HepG2 (cell line): ENCODE measurements around the gene PPP1R9B. TPM values are rescaled to one million over a fixed set of nuclear protein-coding genes. Genes with fewer than 3 reads are reported as not detected.

Source experiments
- CTCF ChIP-seq: sonication (generic); formaldehyde crosslinking; IDR thresholded peaks from 2 replicates; pipeline ENCODE4 v1.5.0; 2020; ENCODE audit warnings: mild to moderate bottlenecking, missing genetic modification reagents, moderate library complexity
- EEA1 ChIP-seq: sonication (generic); formaldehyde crosslinking; IDR thresholded peaks from 2 replicates; pipeline ENCODE4 v1.5.1; 2020; ENCODE audit warnings: mild to moderate bottlenecking, missing genetic modification reagents, borderline replicate concordance
- GABPA ChIP-seq, 2 experiments: IDR thresholded peaks; 2 replicates each; pipeline ENCODE4 v1.6.1; 2011 to 2016; ENCODE audit warnings: low read depth in 2 of 2, low read length in 1 of 2, missing biosample characterization in 1 of 2, missing genetic modification characterization in 1 of 2
- MTF2 ChIP-seq: sonication (generic); formaldehyde crosslinking; IDR thresholded peaks from 2 replicates; pipeline ENCODE4 v1.5.0; 2020; ENCODE audit warnings: missing genetic modification reagents, borderline replicate concordance
- NCOA1 ChIP-seq: sonication (generic); formaldehyde crosslinking; IDR thresholded peaks from 2 replicates; pipeline ENCODE4 v1.9.0; 2021; ENCODE audit warnings: missing genetic modification reagents
- NR1H2 ChIP-seq: sonication (generic); formaldehyde crosslinking; IDR thresholded peaks from 2 replicates; pipeline ENCODE4 v1.8.1; 2022; ENCODE audit warnings: low read depth, missing genetic modification reagents, borderline replicate concordance
- ONECUT2 ChIP-seq: sonication (generic); formaldehyde crosslinking; IDR thresholded peaks from 2 replicates; pipeline ENCODE4 v1.4.0; 2020; ENCODE audit warnings: missing genetic modification reagents
- PHB2 ChIP-seq: fragments of 450-650 bp; IDR thresholded peaks from 2 replicates; pipeline ENCODE4 v1.6.1; 2018; ENCODE audit not compliant: partially characterized antibody
- PPARG ChIP-seq: conservative IDR thresholded peaks from 2 replicates; pipeline ENCODE4 v1.6.1; 2016; ENCODE audit warnings: missing biosample characterization, missing genetic modification reagents
- SP5 ChIP-seq: IDR thresholded peaks from 2 replicates; pipeline ENCODE4 v1.6.1; 2016; ENCODE audit warnings: low read depth, borderline replicate concordance
- TBX2 ChIP-seq: sonication (generic); formaldehyde crosslinking; IDR thresholded peaks from 2 replicates; pipeline ENCODE4 v1.5.0; 2020; ENCODE audit warnings: missing genetic modification reagents, mild to moderate bottlenecking, borderline replicate concordance
- U2AF2 ChIP-seq: fragments of 200-400 bp; formaldehyde crosslinking; IDR thresholded peaks from 2 replicates; pipeline ENCODE4 v1.6.1; 2017; ENCODE audit warnings: low read depth, mild to moderate bottlenecking, low read length
- ZBTB7A ChIP-seq: sonication (generic); formaldehyde crosslinking; IDR thresholded peaks from 2 replicates; pipeline ENCODE4 v1.8.0; 2022; ENCODE audit warnings: mild to moderate bottlenecking, missing genetic modification reagents
- ZMAT3 ChIP-seq: sonication (generic); formaldehyde crosslinking; conservative IDR thresholded peaks from 2 replicates; pipeline ENCODE4 v1.7.0; 2021; ENCODE audit warnings: missing genetic modification reagents
- ZMYM3 ChIP-seq: sonication (generic); formaldehyde crosslinking; IDR thresholded peaks from 2 replicates; pipeline ENCODE4 v1.5.1; 2020; ENCODE audit warnings: mild to moderate bottlenecking, missing genetic modification reagents
- ZNF225 ChIP-seq: sonication (generic); formaldehyde crosslinking; IDR thresholded peaks from 2 replicates; pipeline ENCODE4 v1.4.0; 2020; ENCODE audit warnings: mild to moderate bottlenecking, missing genetic modification reagents
- ZNF512 ChIP-seq: sonication (generic); formaldehyde crosslinking; IDR thresholded peaks from 2 replicates; pipeline ENCODE4 v1.4.0; 2020; ENCODE audit warnings: mild to moderate bottlenecking, missing genetic modification reagents
- ZNF576 ChIP-seq: sonication (generic); formaldehyde crosslinking; IDR thresholded peaks from 2 replicates; pipeline ENCODE4 v1.4.0; 2020; ENCODE audit warnings: mild to moderate bottlenecking, missing genetic modification reagents
- ZNF710 ChIP-seq: sonication (generic); formaldehyde crosslinking; IDR thresholded peaks from 2 replicates; pipeline ENCODE4 v1.5.0; 2020; ENCODE audit warnings: mild to moderate bottlenecking, missing genetic modification reagents, borderline replicate concordance
- ZNF776 ChIP-seq: sonication (generic); formaldehyde crosslinking; IDR thresholded peaks from 2 replicates; pipeline ENCODE4 v1.4.0; 2020; ENCODE audit warnings: mild to moderate bottlenecking, missing genetic modification reagents
- ZSCAN25 ChIP-seq: sonication (generic); formaldehyde crosslinking; IDR thresholded peaks from 2 replicates; pipeline ENCODE4 v1.8.0; 2022; ENCODE audit warnings: mild to moderate bottlenecking, missing genetic modification reagents
- polyA plus RNA-seq, 8 experiments: library from polyadenylated mRNA; depleted of rRNA in 3 of 8; stranded (reverse) in 7 of 8; unstranded in 1 of 8; fragments of >200 nt; fragmentation: Illumina TruSeq in 4 of 8; extraction: Trizol in 4 of 8; gene quantifications; 2 replicates each; pipeline versions ENCODE4 v1.2.1 to v1.2.3, GENCODE V29; 2011 to 2016; ENCODE audit warnings: low read depth in 4 of 8, missing spikeins in 1 of 8, mixed read lengths in 1 of 8; ENCODE audit not compliant: insufficient read depth in 1 of 8
- total RNA-seq, 5 experiments: library from RNA; depleted of rRNA; stranded (reverse); fragments of >200 nt; fragmentation: Illumina TruSeq; extraction: Trizol; gene quantifications; 2 replicates each; pipeline ENCODE4 v1.2.3, GENCODE V29; 2016; ENCODE audit warnings: low read depth in 1 of 5

PPP1R9B gene
- total and polyA plus RNA-seq, 2 of the 13 experiments (the other 11 are each of a cell fraction or from before 2014, with no cell fraction given): 9.4 to 15.8 TPM

GRCh38 chr17:50169121-50169764 lies 18.8 kb upstream of the PPP1R9B start (continued):
- TF ChIP-seq ZNF512 (CRISPR knock-in tag): no peak
- 0 out of 2 replicates have a peak, but pooled peaks have one; percentile 13 for TF ChIP-seq SP5 (CRISPR knock-in tag)
- TF ChIP-seq CTCF (CRISPR knock-in tag): peak; percentile 92
- TF ChIP-seq PPARG (CRISPR knock-in tag): no peak
- no peak for TF ChIP-seq ZSCAN25 (CRISPR knock-in tag)
- no peak for TF ChIP-seq ZNF225 (CRISPR knock-in tag)
- no peak for TF ChIP-seq ZNF576 (CRISPR knock-in tag)
- no peak for TF ChIP-seq NR1H2 (CRISPR knock-in tag)
- TF ChIP-seq U2AF2: no peak
- TF ChIP-seq ZMAT3 (CRISPR knock-in tag): no peak
- no peak for TF ChIP-seq ZNF776
- no peak for TF ChIP-seq PHB2
- TF ChIP-seq EEA1 (CRISPR knock-in tag): no peak
- TF ChIP-seq ZMYM3: no peak
- peak; percentile 48; the same call in 1 of the 2 replicates for TF ChIP-seq MTF2
- TF ChIP-seq ZBTB7A (CRISPR knock-in tag): 0 out of 2 replicates have a peak, but pooled peaks have one; percentile 52
- no peak for TF ChIP-seq TBX2
- TF ChIP-seq GABPA (IDR thresholded peaks at IDR 0.05; ENCODE audit: low read depth, low read length): no peak
- no peak for TF ChIP-seq GABPA (CRISPR knock-in tag; IDR thresholded peaks at IDR 0.05; ENCODE audit: low read depth)
- TF ChIP-seq ZNF710 (CRISPR knock-in tag): 0 out of 2 replicates have a peak, but pooled peaks have one; percentile 23
- no peak for TF ChIP-seq NCOA1 (CRISPR knock-in tag)
- no peak for TF ChIP-seq ONECUT2 (CRISPR knock-in tag)
